ENCODE data around the gene LYRM4. TPM values are rescaled to one million over a fixed set of nuclear protein-coding genes. Genes with fewer than 3 reads are reported as not detected.
A peak's percentile ranks its signal among the peaks of the same experiment; 100 is the strongest.

LYRM4 gene
- total and polyA plus RNA-seq, 4 donors, result 18.3 to 43.8 (median 39.3) TPM

DNA sequence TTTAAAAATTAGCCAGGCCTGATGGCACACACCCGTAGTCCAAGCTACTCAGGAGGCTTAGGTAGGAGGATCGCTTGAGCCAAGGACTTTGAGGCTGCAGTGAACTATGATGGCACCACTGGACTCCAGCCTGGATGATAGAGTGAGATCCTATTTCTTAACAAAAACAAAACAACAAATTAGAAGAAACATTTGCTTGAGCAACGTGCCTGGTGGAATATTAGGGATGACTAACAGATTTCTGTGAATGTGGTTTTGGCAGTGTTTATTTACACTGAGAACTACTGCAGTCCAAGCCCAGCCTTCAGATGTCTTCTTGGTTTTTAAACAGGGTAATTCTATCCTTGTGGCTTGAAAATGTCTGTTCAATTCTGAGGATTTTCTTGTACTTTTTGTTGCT, 166.4 kb downstream of the LYRM4 start:
- Histone ChIP-seq H3K4me3 (ENCODE audit: low read depth, low read length) (no peak overlapping the region), H3K36me3 (ENCODE audit: control insufficient read depth, insufficient read depth, low read length) (no peaks in the 10 kb centered on the region), H3K27me3 (ENCODE audit: control insufficient read depth, insufficient read depth, low read length) (no peaks in the 10 kb centered on the region), H3K27ac (ENCODE audit: low read depth, low read length) (no peak overlapping the region), H3K4me1 (ENCODE audit: control insufficient read depth, insufficient read depth, low read length) (peaks cover 3% of the 10 kb centered on the region), H3K9me3 (ENCODE audit: control insufficient read depth, insufficient read depth, low read length) (no peaks in the 10 kb centered on the region)
- no CpG with 5 or more reads among the region's 3 CpGs for WGBS (ENCODE audit: insufficient coverage)
- no peak for DNase-seq (ENCODE audit: low read depth in 4 of 6, low spot score in 6 of 6)

DNA sequence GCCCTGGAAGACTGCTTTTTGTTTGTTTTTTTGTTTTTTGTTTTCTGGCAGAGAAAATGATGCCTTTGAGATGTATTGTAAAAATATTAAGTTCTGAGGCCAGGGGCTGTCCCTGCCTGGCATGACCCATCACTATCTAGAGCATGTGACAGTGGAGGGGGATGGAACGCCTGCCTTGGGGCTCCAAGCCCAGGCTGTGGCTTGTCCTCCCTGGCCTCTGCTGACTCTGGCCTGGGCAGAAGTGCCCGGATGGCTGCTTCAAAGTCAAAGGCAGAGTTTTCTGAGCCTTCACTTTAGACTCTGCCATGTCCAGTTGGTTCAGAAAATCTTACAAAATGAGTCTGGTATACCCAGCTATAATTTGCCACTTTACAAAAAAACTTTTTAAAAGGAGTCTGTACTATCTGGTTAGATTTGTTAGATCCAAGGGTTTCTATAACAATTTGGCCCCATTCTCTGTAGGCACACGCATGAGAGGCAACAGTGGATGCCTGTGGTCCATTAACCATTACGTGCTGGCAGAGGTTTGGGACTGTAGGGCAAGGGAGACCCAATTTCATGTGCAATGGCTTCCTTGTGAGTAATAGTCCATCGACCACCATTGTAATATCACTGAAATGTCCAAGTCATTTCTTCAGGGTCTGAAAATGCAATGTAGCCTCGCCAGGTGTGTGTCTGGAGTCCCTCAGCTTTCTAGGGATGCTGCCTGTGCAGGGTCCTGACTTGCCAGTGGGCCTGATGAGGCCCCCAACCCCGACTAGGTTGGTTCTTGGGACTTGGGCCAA, 167.3 kb downstream of the LYRM4 start:
- no peak overlapping the region for H3K4me3 ChIP-seq (ENCODE audit: low read depth, low read length)
- H3K27me3 ChIP-seq (ENCODE audit: control insufficient read depth, insufficient read depth, low read length), result no peaks in the 10 kb centered on the region
- H3K4me1 ChIP-seq (ENCODE audit: control insufficient read depth, insufficient read depth, low read length), result peaks cover 3% of the 10 kb centered on the region
- no peak for DNase-seq (ENCODE audit: low read depth in 4 of 6, low spot score in 6 of 6)
- no peaks in the 10 kb centered on the region for H3K9me3 ChIP-seq (ENCODE audit: control insufficient read depth, insufficient read depth, low read length)
- WGBS (ENCODE audit: insufficient coverage), result 81% methylated on average over 7 of the region's 7 CpGs
- H3K36me3 ChIP-seq (ENCODE audit: control insufficient read depth, insufficient read depth, low read length), result no peaks in the 10 kb centered on the region
- no peak overlapping the region for H3K27ac ChIP-seq (ENCODE audit: low read depth, low read length)

DNA sequence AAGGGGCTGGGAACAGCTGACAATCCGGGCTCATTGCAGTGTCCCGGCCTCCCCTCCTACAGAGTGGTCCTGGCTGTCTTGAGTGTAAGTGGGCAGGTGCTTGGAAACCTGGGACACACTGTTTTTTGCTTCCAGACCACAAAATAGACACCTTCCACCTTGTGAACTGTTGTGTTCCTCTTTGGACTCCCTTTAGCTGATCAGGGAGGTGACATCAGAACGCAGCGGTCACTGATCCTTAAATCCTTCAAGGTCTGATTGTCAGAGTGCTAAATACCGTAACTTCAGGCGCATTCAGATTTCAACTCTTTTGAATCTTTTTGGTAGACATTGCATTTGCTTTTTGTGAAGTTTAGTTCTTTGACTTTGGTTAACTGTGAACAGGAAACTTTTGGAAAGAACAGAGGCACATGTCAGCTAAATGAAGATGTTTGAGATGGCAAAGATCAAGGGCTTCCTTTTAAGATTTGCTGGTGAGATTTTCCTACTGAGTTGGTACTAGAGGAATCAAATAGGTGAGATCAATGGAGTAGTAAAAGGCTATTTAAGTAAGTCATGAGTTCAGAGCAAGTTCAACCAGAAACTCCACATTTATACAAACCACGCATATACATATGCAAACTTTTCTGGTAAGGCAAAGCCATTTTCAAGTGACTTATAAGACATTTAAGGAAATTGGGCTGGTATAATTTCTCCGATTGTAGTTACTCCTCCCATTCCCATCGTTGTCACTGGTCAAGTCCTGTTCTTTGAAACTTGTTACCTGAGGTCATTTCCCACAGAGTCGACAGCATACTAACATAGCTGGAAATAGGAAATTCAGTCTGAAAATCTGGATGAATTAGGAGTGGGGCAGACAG, 169.3 kb downstream of the LYRM4 start:
- WGBS (ENCODE audit: insufficient coverage), result 82% methylated on average over 6 of the region's 10 CpGs
- Histone ChIP-seq H3K27me3 (ENCODE audit: control insufficient read depth, insufficient read depth, low read length) (peaks cover 14% of the 10 kb centered on the region), H3K9me3 (ENCODE audit: control insufficient read depth, insufficient read depth, low read length) (no peaks in the 10 kb centered on the region), H3K4me3 (ENCODE audit: low read depth, low read length) (no peak overlapping the region), H3K27ac (ENCODE audit: low read depth, low read length) (no peak overlapping the region), H3K4me1 (ENCODE audit: control insufficient read depth, insufficient read depth, low read length) (peaks cover 17% of the 10 kb centered on the region), H3K36me3 (ENCODE audit: control insufficient read depth, insufficient read depth, low read length) (no peaks in the 10 kb centered on the region)
- DNase-seq (ENCODE audit: low read depth in 4 of 6, low spot score in 6 of 6), result no peak

DNA sequence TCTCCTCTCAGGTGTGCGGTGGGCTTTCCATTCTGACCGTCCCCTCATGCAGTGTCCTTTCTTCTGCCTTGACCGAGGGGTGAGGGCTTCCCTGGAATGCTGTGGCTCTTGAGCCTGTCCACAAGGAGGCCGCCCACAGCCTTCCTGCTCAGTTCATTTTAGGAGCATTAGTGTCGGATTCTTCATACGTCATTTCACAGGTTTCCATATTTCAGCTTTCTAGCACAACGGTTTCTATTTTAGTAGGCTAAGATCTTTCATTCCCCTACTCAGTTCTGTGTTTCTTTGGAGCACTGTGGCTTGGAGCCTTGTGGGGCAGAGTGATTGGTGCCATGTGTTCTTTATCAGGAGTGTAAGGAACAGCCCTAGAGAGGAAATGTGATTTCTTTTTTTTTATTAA, 170.1 kb downstream of the LYRM4 start:
- no peak overlapping the region for H3K27ac ChIP-seq (ENCODE audit: low read depth, low read length)
- 83% methylated on average over 3 of the region's 7 CpGs for WGBS (ENCODE audit: insufficient coverage)
- no peak for DNase-seq (ENCODE audit: low read depth in 4 of 6, low spot score in 6 of 6)
- H3K4me1 ChIP-seq (ENCODE audit: control insufficient read depth, insufficient read depth, low read length), result peaks cover 23% of the 10 kb centered on the region
- no peaks in the 10 kb centered on the region for H3K9me3 ChIP-seq (ENCODE audit: control insufficient read depth, insufficient read depth, low read length)
- no peak overlapping the region for H3K4me3 ChIP-seq (ENCODE audit: low read depth, low read length)
- no peaks in the 10 kb centered on the region for H3K36me3 ChIP-seq (ENCODE audit: control insufficient read depth, insufficient read depth, low read length)
- H3K27me3 ChIP-seq (ENCODE audit: control insufficient read depth, insufficient read depth, low read length), result peaks cover 18% of the 10 kb centered on the region

DNA sequence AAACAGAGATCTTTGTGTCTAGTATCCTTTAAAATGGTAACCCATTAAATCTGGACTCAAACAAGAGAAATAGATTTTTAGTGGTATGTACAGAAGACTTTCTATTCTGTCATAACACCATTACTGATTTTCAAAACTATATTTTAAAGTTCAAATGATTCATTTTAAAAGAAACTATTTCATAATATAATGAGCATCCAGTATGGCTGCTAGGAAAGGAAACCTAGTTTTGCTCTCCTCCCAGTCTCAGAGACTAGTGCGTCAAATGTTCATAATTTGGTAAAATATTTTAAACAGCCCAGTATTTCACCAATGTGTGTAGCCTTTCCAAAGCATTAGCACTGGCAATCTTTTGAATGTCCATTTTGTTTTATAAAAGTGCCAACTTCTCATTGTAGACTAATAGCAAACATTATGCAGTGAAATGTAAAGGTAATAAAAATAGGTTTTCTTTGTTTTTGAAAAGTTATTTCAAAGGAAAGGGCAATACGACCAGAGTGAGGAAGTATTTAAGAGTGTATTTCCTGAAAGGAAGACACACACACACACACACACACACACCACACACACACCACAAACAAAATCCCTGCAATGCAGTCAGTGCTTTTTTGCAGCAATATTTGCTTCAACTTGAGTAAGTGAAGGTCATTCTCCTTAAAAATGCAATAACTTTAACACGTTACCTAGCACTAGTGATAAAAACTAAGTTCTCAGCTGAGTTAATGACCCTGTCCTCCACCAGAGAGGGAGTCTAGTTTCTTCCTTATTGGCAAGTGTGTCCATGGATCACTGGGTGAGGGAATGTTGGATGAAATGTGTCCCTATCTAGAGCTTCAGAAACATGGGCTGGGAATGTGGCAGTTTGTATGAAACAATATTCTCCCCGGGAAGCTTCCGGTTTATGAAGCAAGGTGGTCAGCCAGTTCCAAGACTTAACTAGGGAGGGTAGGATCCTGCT, 171.0 kb downstream of the LYRM4 start:
- H3K27ac ChIP-seq (ENCODE audit: low read depth, low read length), result no peak overlapping the region
- no peak for DNase-seq (ENCODE audit: low read depth in 4 of 6, low spot score in 6 of 6)
- whole genome bisulfite sequencing (ENCODE audit: insufficient coverage), result 88% methylated on average over 2 of the region's 5 CpGs
- H3K4me3 ChIP-seq (ENCODE audit: low read depth, low read length), result no peak overlapping the region
- H3K4me1 ChIP-seq (ENCODE audit: control insufficient read depth, insufficient read depth, low read length), result peaks cover 31% of the 10 kb centered on the region
- no peaks in the 10 kb centered on the region for H3K36me3 ChIP-seq (ENCODE audit: control insufficient read depth, insufficient read depth, low read length)
- H3K9me3 ChIP-seq (ENCODE audit: control insufficient read depth, insufficient read depth, low read length), result no peaks in the 10 kb centered on the region
- peaks cover 24% of the 10 kb centered on the region for H3K27me3 ChIP-seq (ENCODE audit: control insufficient read depth, insufficient read depth, low read length)

DNA sequence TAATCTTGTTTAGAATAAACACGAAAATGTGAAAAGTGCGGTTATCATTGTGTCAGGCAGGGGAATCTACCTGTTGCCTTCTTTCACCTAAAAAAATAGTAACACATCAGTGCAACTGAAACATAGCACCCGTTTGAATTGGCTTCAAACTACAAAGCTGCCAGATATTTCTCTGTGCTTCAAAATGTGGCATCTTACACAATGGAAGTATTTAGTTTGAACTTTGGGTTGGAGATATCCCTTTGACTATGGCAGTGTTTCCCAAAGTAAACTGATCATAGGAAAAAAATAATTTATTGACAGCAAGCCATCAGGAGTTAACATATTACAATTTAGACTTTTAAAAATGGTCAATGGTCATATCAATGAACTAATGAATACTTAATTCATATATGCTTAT, 172.0 kb downstream of the LYRM4 start:
- Histone ChIP-seq H3K27ac (ENCODE audit: low read depth, low read length) (no peak overlapping the region), H3K4me1 (ENCODE audit: control insufficient read depth, insufficient read depth, low read length) (peaks cover 34% of the 10 kb centered on the region), H3K27me3 (ENCODE audit: control insufficient read depth, insufficient read depth, low read length) (peaks cover 32% of the 10 kb centered on the region), H3K4me3 (ENCODE audit: low read depth, low read length) (no peak overlapping the region), H3K36me3 (ENCODE audit: control insufficient read depth, insufficient read depth, low read length) (no peaks in the 10 kb centered on the region), H3K9me3 (ENCODE audit: control insufficient read depth, insufficient read depth, low read length) (no peaks in the 10 kb centered on the region)
- WGBS (ENCODE audit: insufficient coverage), result no CpG with 5 or more reads among the region's 3 CpGs
- no peak for DNase-seq (ENCODE audit: low read depth in 4 of 6, low spot score in 6 of 6)

DNA sequence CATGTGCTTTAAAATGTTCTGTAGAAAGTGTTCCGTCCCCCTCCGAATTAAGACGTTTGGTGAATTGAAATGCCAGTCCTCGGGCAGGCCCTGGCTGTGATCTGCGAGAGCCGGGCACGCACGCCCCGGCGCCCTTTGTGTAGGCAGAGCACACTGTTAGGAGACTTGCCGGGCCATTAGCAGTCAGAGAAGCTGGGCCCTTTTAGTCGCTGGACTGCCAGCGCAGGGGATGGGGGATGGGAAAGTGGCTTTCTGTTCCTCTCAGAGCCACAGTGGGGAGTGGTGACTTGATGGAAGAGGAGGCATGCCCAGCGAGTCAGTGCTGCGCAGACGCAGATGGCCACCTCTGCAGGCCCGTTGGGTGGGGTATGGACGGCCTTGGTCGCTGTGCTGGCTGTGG, 173.4 kb downstream of the LYRM4 start:
- Histone ChIP-seq H3K36me3 (ENCODE audit: control insufficient read depth, insufficient read depth, low read length) (no peaks in the 10 kb centered on the region), H3K9me3 (ENCODE audit: control insufficient read depth, insufficient read depth, low read length) (no peaks in the 10 kb centered on the region), H3K27ac (ENCODE audit: low read depth, low read length) (no peak overlapping the region), H3K27me3 (ENCODE audit: control insufficient read depth, insufficient read depth, low read length) (peaks cover 34% of the 10 kb centered on the region), H3K4me3 (ENCODE audit: low read depth, low read length) (no peak overlapping the region), H3K4me1 (ENCODE audit: control insufficient read depth, insufficient read depth, low read length) (peaks cover 34% of the 10 kb centered on the region)
- DNase-seq (ENCODE audit: low read depth in 4 of 6, low spot score in 6 of 6), result peak in 3 of 6 donors; percentile 29 to 57 (median 54)
- 44% methylated on average over 19 of the region's 19 CpGs for WGBS (ENCODE audit: insufficient coverage)

DNA sequence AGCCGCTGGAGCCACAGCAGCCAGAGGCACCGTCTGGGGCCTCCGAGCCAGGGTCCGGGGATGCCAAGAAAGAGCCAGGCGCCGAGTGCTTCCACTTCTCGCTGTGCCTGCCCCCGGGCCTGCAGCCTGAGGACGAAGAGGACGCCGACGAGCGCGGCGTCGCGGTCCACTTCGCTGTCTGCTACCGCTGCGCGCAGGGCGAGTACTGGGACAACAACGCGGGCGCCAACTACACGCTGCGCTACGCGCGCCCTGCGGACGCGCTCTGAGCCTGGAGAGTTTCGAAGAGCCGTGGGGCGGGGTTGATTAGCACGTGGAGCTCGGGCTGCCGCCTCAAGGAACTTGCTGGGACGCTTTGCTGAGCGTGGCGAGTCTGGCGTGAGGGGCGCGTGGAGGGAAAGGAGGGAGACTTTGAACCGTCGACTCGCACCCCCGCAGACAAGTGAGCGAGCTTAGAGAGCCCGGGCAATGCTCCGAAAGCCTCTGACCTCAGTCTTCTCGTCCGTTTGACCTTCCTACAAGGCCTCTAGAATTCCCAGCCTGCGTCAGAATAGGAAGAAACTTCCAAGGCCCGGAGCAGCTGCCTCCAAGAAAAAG, 174.4 kb downstream of the LYRM4 start:
- peak in 2 of 6 donors; percentile 23 to 38 for DNase-seq (ENCODE audit: low read depth in 4 of 6, low spot score in 6 of 6)
- peaks cover 34% of the 10 kb centered on the region for H3K27me3 ChIP-seq (ENCODE audit: control insufficient read depth, insufficient read depth, low read length)
- H3K9me3 ChIP-seq (ENCODE audit: control insufficient read depth, insufficient read depth, low read length), result no peaks in the 10 kb centered on the region
- H3K4me3 ChIP-seq (ENCODE audit: low read depth, low read length), result no peak overlapping the region
- WGBS (ENCODE audit: insufficient coverage), result 12% methylated on average over 55 of the region's 56 CpGs
- no peaks in the 10 kb centered on the region for H3K36me3 ChIP-seq (ENCODE audit: control insufficient read depth, insufficient read depth, low read length)
- peaks cover 34% of the 10 kb centered on the region for H3K4me1 ChIP-seq (ENCODE audit: control insufficient read depth, insufficient read depth, low read length)
- H3K27ac ChIP-seq (ENCODE audit: low read depth, low read length), result no peak overlapping the region
